ENCODE data around the gene TMPRSS4.

TMPRSS4 gene

GRCh38 chr11:118046964-118047700 lies 29.7 kb upstream of the TMPRSS4 start:
- Histone ChIP-seq H3K9me3 (ENCODE audit: control insufficient read depth, low read length) (no peaks in the 10 kb centered on the region), H3K4me2 (ENCODE audit: low read length) (no peak overlapping the region), H3K4me1 (no peaks in the 10 kb centered on the region), H3K27ac (no peak overlapping the region), H2AFZ (no peak overlapping the region), H3K4me3 (ENCODE audit: low read depth, low read length) (no peak overlapping the region), H3K36me3 (ENCODE audit: control insufficient read depth, insufficient read depth, low read length) (no peaks in the 10 kb centered on the region), H3K27me3 (ENCODE audit: control insufficient read depth, insufficient read depth, low read length) (no peaks in the 10 kb centered on the region), H3K79me2 (no peaks in the 10 kb centered on the region), H3K9ac (no peak overlapping the region)
- no peak for TF ChIP-seq CTCF (IDR thresholded peaks at IDR 0.05)

GRCh38 chr11:118047749-118048148 lies 29.1 kb upstream of the TMPRSS4 start:
- TF ChIP-seq CTCF (IDR thresholded peaks at IDR 0.05), result no peak
- Histone ChIP-seq H3K9ac (no peak overlapping the region), H3K4me3 (ENCODE audit: low read depth, low read length) (no peak overlapping the region), H3K9me3 (ENCODE audit: control insufficient read depth, low read length) (no peaks in the 10 kb centered on the region), H3K4me2 (ENCODE audit: low read length) (no peak overlapping the region), H3K27me3 (ENCODE audit: control insufficient read depth, insufficient read depth, low read length) (no peaks in the 10 kb centered on the region), H2AFZ (no peak overlapping the region), H3K79me2 (no peaks in the 10 kb centered on the region), H3K27ac (no peak overlapping the region), H3K4me1 (no peaks in the 10 kb centered on the region), H3K36me3 (ENCODE audit: control insufficient read depth, insufficient read depth, low read length) (no peaks in the 10 kb centered on the region)

DNA sequence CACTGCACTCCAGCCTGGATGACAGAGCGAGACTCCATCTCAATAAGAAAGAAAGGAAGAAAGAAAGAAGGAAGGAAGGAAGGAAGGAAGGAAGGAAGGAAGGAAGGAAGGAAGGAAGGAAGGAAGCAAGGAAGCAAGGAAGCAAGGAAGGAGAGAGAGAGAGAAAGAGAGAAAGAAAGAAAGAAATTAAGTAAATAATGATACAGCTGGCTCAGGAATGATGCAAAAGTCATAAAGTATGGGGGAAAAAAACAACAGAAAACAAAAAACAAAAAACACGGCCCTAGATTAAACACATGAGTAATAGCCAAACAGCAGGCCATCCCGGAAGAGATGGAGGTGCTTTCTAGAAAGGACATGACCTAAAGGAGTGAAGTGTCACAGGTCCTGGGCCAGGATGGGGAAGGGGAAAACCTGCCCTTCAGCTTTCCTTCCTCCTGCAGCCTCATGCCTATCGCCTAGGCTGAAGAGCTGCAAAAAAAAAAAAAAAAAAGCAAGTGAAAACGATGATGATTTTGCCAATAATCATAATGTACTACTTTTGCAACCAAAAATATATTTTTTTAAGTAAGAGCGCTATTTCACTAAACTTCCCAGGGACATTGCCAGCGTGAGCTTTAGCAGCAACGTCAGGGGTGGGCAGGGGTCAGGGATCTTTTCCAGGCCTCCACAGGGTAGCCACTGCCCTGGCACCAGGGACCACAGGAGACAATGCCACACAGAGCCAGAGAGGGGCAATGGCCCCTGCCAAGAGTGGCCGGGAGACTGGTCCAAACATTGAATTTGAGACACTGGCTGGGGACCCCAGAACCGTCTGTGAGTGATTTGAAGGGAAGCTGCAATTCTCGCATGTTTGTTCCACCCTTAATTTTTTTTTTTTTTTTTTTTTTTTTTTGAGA lies 28.2 kb upstream of the TMPRSS4 start:
- H3K36me3 ChIP-seq (ENCODE audit: control insufficient read depth, insufficient read depth, low read length), result no peaks in the 10 kb centered on the region
- no peak overlapping the region for H3K4me3 ChIP-seq (ENCODE audit: low read depth, low read length)
- H3K4me2 ChIP-seq (ENCODE audit: low read length), result no peak overlapping the region
- H3K9me3 ChIP-seq (ENCODE audit: control insufficient read depth, low read length), result no peaks in the 10 kb centered on the region
- no peaks in the 10 kb centered on the region for H3K4me1 ChIP-seq
- no peaks in the 10 kb centered on the region for H3K27me3 ChIP-seq (ENCODE audit: control insufficient read depth, insufficient read depth, low read length)
- no peak overlapping the region for H3K9ac ChIP-seq
- H2AFZ ChIP-seq, result no peak overlapping the region
- H3K79me2 ChIP-seq, result no peaks in the 10 kb centered on the region
- no peak overlapping the region for H3K27ac ChIP-seq
- no peak for TF ChIP-seq CTCF (IDR thresholded peaks at IDR 0.05)

DNA sequence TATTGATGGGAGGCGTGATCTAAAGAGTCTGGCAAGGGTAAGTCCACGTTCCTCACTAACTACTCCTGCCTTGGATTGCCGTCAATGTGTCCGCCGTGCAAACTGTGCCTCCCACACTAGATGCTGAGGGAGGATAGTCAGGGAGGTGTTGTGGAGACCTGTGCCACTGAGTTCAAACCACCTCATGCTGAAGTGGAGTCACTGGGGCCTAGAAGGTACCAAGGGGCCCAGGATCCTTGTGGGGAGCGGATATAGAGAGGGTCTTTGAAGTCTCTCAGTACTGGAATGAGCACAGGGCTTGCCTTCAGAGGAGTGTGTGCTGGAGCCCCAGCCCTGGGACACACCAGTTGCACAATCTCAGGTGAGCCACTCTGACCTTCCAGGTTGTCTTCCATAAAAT lies 27.1 kb upstream of the TMPRSS4 start:
- Histone ChIP-seq H3K4me3 (ENCODE audit: low read depth, low read length) (no peak overlapping the region), H3K36me3 (ENCODE audit: control insufficient read depth, insufficient read depth, low read length) (no peaks in the 10 kb centered on the region), H3K27ac (no peak overlapping the region), H2AFZ (no peak overlapping the region), H3K4me2 (ENCODE audit: low read length) (no peak overlapping the region), H3K4me1 (no peaks in the 10 kb centered on the region), H3K9me3 (ENCODE audit: control insufficient read depth, low read length) (no peaks in the 10 kb centered on the region), H3K79me2 (no peaks in the 10 kb centered on the region), H3K9ac (no peak overlapping the region), H3K27me3 (ENCODE audit: control insufficient read depth, insufficient read depth, low read length) (no peaks in the 10 kb centered on the region)
- TF ChIP-seq CTCF (IDR thresholded peaks at IDR 0.05), result no peak

Measured in parathyroid adenoma (tissue), 2 donors.